ENCODE results near the gene P2RX7. TPM values are rescaled to one million over a fixed set of nuclear protein-coding genes. Genes with fewer than 3 reads are reported as not detected.

Gene P2RX7
- total and polyA plus RNA-seq, 8 donors, result 1.5 to 25.6 (median 2.1) TPM

GRCh38 chr12:121170611-121171260 is 38.1 kb downstream of the P2RX7 start:
- DNase-seq, result no peak
- no peak for ATAC-seq
- H3K36me3 ChIP-seq, result peaks cover 0 to 9% of the 10 kb centered on the region in 2 donors
- no peak overlapping the region for H3K4me3 ChIP-seq
- no peak for TF ChIP-seq CTCF (IDR thresholded peaks at IDR 0.05)
- H3K27ac ChIP-seq, result no peak overlapping the region
- no peaks in the 10 kb centered on the region for H3K9me3 ChIP-seq
- H3K4me1 ChIP-seq, result peaks cover 0 to 25% of the 10 kb centered on the region in 2 donors
- H3K27me3 ChIP-seq, result no peaks in the 10 kb centered on the region
- intact Hi-C loops (cut with DNase I), result no loop called here

- no peak for TF ChIP-seq CTCF (IDR thresholded peaks at IDR 0.05)
- intact Hi-C loops (cut with DNase I), result no loop called here
- no peak overlapping the region for H3K27ac ChIP-seq
These were observed 39.5 kb downstream of the P2RX7 start for GRCh38 chr12:121172145-121172544.

GRCh38 chr12:121175383-121176119 is 42.9 kb downstream of the P2RX7 start:
- no peak for TF ChIP-seq CTCF (IDR thresholded peaks at IDR 0.05)
- Histone ChIP-seq H3K9me3 (no peaks in the 10 kb centered on the region), H3K27ac (peak overlapping the region in 1 of 2 donors; percentile 61), H3K4me3 (no peak overlapping the region), H3K4me1 (peaks cover 0 to 33% of the 10 kb centered on the region in 2 donors), H3K27me3 (no peaks in the 10 kb centered on the region), H3K36me3 (peaks cover 0 to 22% of the 10 kb centered on the region in 2 donors)
- DNase-seq, result peak in 1 of 4 donors; percentile 52
- ATAC-seq, result peak; percentile 66
- intact Hi-C loops (cut with DNase I), result no loop called here

More at GRCh38 chr12:121172145-121172544, 39.5 kb downstream of the P2RX7 start:
- no peak for DNase-seq
- Histone ChIP-seq H3K4me3 (no peak overlapping the region), H3K9me3 (no peaks in the 10 kb centered on the region), H3K4me1 (peaks cover 0 to 33% of the 10 kb centered on the region in 2 donors), H3K36me3 (no peaks in the 10 kb centered on the region), H3K27me3 (no peaks in the 10 kb centered on the region)
- ATAC-seq, result no peak

- Histone ChIP-seq H3K36me3 (peaks cover 0 to 37% of the 10 kb centered on the region in 2 donors), H3K27ac (no peak overlapping the region), H3K9me3 (no peaks in the 10 kb centered on the region), H3K27me3 (no peaks in the 10 kb centered on the region), H3K4me1 (peaks cover 0 to 33% of the 10 kb centered on the region in 2 donors), H3K4me3 (no peak overlapping the region)
- ATAC-seq, result no peak
- intact Hi-C loops (cut with DNase I), result no loop called here
- no peak for DNase-seq
- TF ChIP-seq CTCF (IDR thresholded peaks at IDR 0.05), result no peak
These were observed 44.3 kb downstream of the P2RX7 start for GRCh38 chr12:121176826-121177529.

GRCh38 chr12:121181181-121181580 is 48.5 kb downstream of the P2RX7 start:
- peaks cover 0 to 51% of the 10 kb centered on the region in 2 donors for H3K36me3 ChIP-seq
- no peak overlapping the region for H3K27ac ChIP-seq
- peaks cover 0 to 20% of the 10 kb centered on the region in 2 donors for H3K4me1 ChIP-seq
- H3K4me3 ChIP-seq, result no peak overlapping the region
- ATAC-seq (no peak), DNase-seq (no peak)
- no peak for TF ChIP-seq CTCF (IDR thresholded peaks at IDR 0.05)
- no peaks in the 10 kb centered on the region for H3K9me3 ChIP-seq
- no peaks in the 10 kb centered on the region for H3K27me3 ChIP-seq
- intact Hi-C loops (cut with DNase I), result no loop called here

All from left lung (tissue), 10 donors.